GM10248 (cell line): ENCODE measurements around the gene CDKN2AIP.

Experiments
- CTCF ChIA-PET: fragments of 300-600 bp; sonication (Branson Sonifier 250); formaldehyde crosslinking; extraction: SDS; loops from one replicate; lab custom pipeline; 2021; ENCODE audit warnings: antibody characterized with exemption; lab: Yijun Ruan, JAX
- POLR2A ChIA-PET: fragments of 350-650 bp; sonication (Branson Sonifier 250); formaldehyde crosslinking; extraction: SDS; loops from one replicate; lab custom pipeline; 2020; ENCODE audit warnings: antibody characterized with exemption; lab: Yijun Ruan, JAX
- DNase-seq: peaks from one replicate; pipeline ENCODE4 v3.0.0; 2012; ENCODE audit errors: extremely low spot score
- CTCF ChIP-seq: IDR thresholded peaks from 2 replicates; pipeline ENCODE4 v1.5.1; 2012; ENCODE audit warnings: mild to moderate bottlenecking, low read depth; ENCODE audit errors: extremely low read depth, missing control alignments, control extremely low read depth

CDKN2AIP gene

DNA sequence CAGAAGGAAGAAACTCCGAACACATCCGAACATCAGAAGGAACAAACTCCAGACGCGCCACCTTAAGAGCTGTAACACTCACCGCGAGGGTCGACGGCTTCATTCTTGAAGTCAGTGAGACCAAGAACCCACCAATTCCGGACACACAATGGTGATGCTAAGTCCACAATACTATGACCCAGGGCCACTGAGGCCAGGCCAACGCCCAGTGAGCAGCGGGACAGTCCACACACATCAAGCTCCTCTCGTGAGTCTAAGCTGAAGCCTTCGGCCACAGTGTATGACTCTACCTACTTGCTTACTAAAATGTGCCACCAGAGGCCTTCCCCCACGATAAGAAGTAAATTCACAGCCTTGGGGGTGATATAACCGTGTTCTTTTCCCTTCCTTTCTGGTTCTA, 10.2 kb upstream of the CDKN2AIP start:
- POLR2A ChIA-PET, result no interaction called here
- no peak for DNase-seq
- TF ChIP-seq CTCF, result no peak
- CTCF ChIA-PET, result no interaction called here

GRCh38 chr4:183434666-183435190, 9.7 kb upstream of the CDKN2AIP start:
- POLR2A ChIA-PET, result no interaction called here
- CTCF ChIA-PET, result no interaction called here
- DNase-seq, result no peak
- TF ChIP-seq CTCF, result no peak

- CTCF ChIA-PET, result no interaction called here
- DNase-seq, result no peak
- POLR2A ChIA-PET, result no interaction called here
- TF ChIP-seq CTCF, result no peak
These were observed 8.6 kb upstream of the CDKN2AIP start for GRCh38 chr4:183435803-183436202.

- ChIA-PET POLR2A (no interaction called here), CTCF (no interaction called here)
- DNase-seq, result no peak
- TF ChIP-seq CTCF, result no peak
These were observed 8.0 kb upstream of the CDKN2AIP start for GRCh38 chr4:183436417-183436816.

- TF ChIP-seq CTCF, result no peak
- DNase-seq, result no peak
- CTCF ChIA-PET, result interaction anchor here (2.1 kb wide), 1 partner anchor 30 kb away, joined by 8 read pairs; no protein-coding TSS in a partner anchor
- POLR2A ChIA-PET, result no interaction called here
These were observed 7.0 kb upstream of the CDKN2AIP start for GRCh38 chr4:183437452-183437851.

DNA sequence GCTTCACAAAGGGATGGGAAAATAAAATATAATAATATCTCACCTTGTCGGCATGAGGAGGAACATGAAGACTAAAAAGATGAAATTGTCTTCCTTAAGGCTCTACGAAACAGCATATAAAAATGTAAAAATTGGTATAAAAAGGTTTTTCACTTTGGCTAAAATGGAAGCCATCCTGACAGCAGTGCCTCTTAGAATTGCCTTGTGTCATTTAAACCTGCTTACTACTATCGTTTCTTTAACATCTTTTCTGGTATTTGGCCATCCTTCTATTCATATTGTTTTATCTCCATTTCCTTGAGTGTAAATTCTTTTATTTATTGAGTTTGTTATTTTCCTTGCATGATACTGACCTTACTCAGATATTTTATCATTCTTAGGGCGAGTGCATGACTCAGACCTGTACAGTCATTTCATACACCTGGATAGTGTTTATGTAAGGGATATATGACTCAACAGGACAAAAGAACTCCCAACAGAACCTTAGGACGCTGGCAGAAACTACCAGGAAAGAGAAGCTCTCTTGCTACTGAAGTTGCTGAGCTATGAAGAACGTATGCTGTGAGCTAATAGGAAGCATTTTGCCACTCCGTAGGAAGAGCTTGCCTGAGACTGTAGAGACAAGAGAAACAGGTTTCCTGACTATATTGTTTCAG, 5.8 kb upstream of the CDKN2AIP start:
- no peak for TF ChIP-seq CTCF
- no peak for DNase-seq
- POLR2A ChIA-PET, result no interaction called here
- CTCF ChIA-PET, result interaction anchor here (0.7 to 2.1 kb wide), 2 partner anchors 8 to 31 kb away, joined by 3 to 8 read pairs; no protein-coding TSS in a partner anchor
